Astrocyte (in vitro differentiated cells and primary cell): Measurements from ENCODE around the gene KRTAP5-1. TPM values are rescaled to one million over a fixed set of nuclear protein-coding genes. Genes with fewer than 3 reads are reported as not detected.

ENCODE experiments used
- DNase-seq: peaks from one replicate; pipeline ENCODE4 v3.0.0-alpha.2; 2010; ENCODE audit warnings: low read depth
- FAIRE-seq: peaks from 2 replicates; lab custom pipeline; 2011; peaks lifted over from hg19 to GRCh38; lab: Jason Lieb, UNC
- H2AFZ ChIP-seq: 2 replicates; pipeline ENCODE4 v1.6.0; 2012; ENCODE audit warnings: low read depth, low read length, inconsistent platforms
- H3K27ac ChIP-seq: 2 replicates; pipeline ENCODE4 v1.5.1; 2011; ENCODE audit warnings: low read depth, low read length, inconsistent platforms
- H3K27me3 ChIP-seq: 2 replicates; pipeline ENCODE4 v1.6.0; 2011; ENCODE audit warnings: low read length, inconsistent platforms; ENCODE audit not compliant: insufficient read depth
- H3K36me3 ChIP-seq: 2 replicates; pipeline ENCODE4 v1.5.1; 2011; ENCODE audit warnings: low read length, inconsistent platforms; ENCODE audit not compliant: insufficient read depth
- H3K4me1 ChIP-seq: 2 replicates; pipeline ENCODE4 v1.5.1; 2011; ENCODE audit warnings: low read length, inconsistent platforms; ENCODE audit not compliant: insufficient read depth
- H3K4me2 ChIP-seq: 2 replicates; pipeline ENCODE4 v1.6.0; 2012; ENCODE audit warnings: low read length, inconsistent platforms
- H3K4me3 ChIP-seq: 2 replicates; pipeline ENCODE4 v1.5.1; 2011; ENCODE audit warnings: low read depth, mild to moderate bottlenecking, low read length, inconsistent platforms; ENCODE audit not compliant: insufficient read depth
- H3K79me2 ChIP-seq: 2 replicates; pipeline ENCODE4 v1.6.0; 2012; ENCODE audit warnings: mild to moderate bottlenecking, low read length, inconsistent platforms; ENCODE audit not compliant: insufficient read depth
- H3K9ac ChIP-seq: 2 replicates; pipeline ENCODE4 v1.6.0; 2012; ENCODE audit warnings: mild to moderate bottlenecking, low read length, inconsistent platforms
- H3K9me3 ChIP-seq: 2 replicates; pipeline ENCODE4 v1.5.1; 2012; ENCODE audit warnings: low read depth, mild to moderate bottlenecking, low read length, inconsistent platforms; ENCODE audit not compliant: insufficient read depth
- H4K20me1 ChIP-seq: 2 replicates; pipeline ENCODE4 v1.6.0; 2012; ENCODE audit warnings: low read length, inconsistent platforms; ENCODE audit not compliant: insufficient read depth
- H3K27ac Mint-ChIP-seq: one replicate; pipeline ENCODE4 v1.8.0; 2021; ENCODE audit warnings: mild to moderate bottlenecking, mixed read lengths; ENCODE audit not compliant: unreplicated experiment
- H3K27me3 Mint-ChIP-seq: one replicate; pipeline ENCODE4 v1.8.0; 2021; ENCODE audit warnings: low read depth, mixed read lengths; ENCODE audit not compliant: unreplicated experiment
- H3K36me3 Mint-ChIP-seq: one replicate; pipeline ENCODE4 v1.8.0; 2021; ENCODE audit warnings: low read depth, mixed read lengths; ENCODE audit not compliant: unreplicated experiment
- H3K4me1 Mint-ChIP-seq: one replicate; pipeline ENCODE4 v1.8.0; 2021; ENCODE audit warnings: low read depth, mixed read lengths; ENCODE audit not compliant: unreplicated experiment
- H3K4me3 Mint-ChIP-seq: one replicate; pipeline ENCODE4 v1.8.0; 2021; ENCODE audit warnings: mild to moderate bottlenecking, moderate library complexity, mixed read lengths; ENCODE audit not compliant: unreplicated experiment
- H3K9me3 Mint-ChIP-seq: one replicate; pipeline ENCODE4 v1.8.0; 2021; ENCODE audit warnings: mild to moderate bottlenecking, mixed read lengths; ENCODE audit not compliant: unreplicated experiment
- EZH2 ChIP-seq: IDR thresholded peaks from 2 replicates; pipeline ENCODE4 v1.6.1; 2012; ENCODE audit warnings: mild to moderate bottlenecking, low read length, inconsistent platforms; ENCODE audit not compliant: insufficient read depth
- total RNA-seq: library from RNA; stranded (reverse); gene quantifications from 2 replicates; pipeline ENCODE4 v1.2.1, GENCODE V29; 2021
- TF ChIP-seq, protein P1 (sequence below): IDR thresholded peaks from 2 replicates; pipeline ENCODE4 v1.5.1; 2011; ENCODE audit warnings: low read depth, mild to moderate bottlenecking, inconsistent platforms, low read length, moderate library complexity; ENCODE audit not compliant: insufficient read depth

KRTAP5-1 gene
- total RNA-seq, 1 donor from 2014 or later = not detected

GRCh38 chr11:1625541-1625940, 40.5 kb upstream of the KRTAP5-1 start:
- H3K4me3 ChIP-seq = no peak overlapping the region
- Mint-ChIP-seq H3K27me3 (peaks cover 65% of the 10 kb centered on the region), H3K9me3 (no peaks in the 10 kb centered on the region), H3K4me1 (no peaks in the 10 kb centered on the region), H3K4me3 (no peak overlapping the region), H3K27ac (no peak overlapping the region), H3K36me3 (no peaks in the 10 kb centered on the region)
- H3K36me3 ChIP-seq = no peaks in the 10 kb centered on the region
- FAIRE-seq = no peak
- H3K4me1 ChIP-seq = no peaks in the 10 kb centered on the region
- H3K79me2 ChIP-seq = no peaks in the 10 kb centered on the region
- H3K9ac ChIP-seq = no peak overlapping the region
- peaks cover 35% of the 10 kb centered on the region for H3K27me3 ChIP-seq
- H3K27ac ChIP-seq = no peak overlapping the region
- no peak overlapping the region for H2AFZ ChIP-seq
- H4K20me1 ChIP-seq = no peaks in the 10 kb centered on the region
- H3K4me2 ChIP-seq = no peak overlapping the region
- DNase-seq = no peak
- TF ChIP-seq, protein P1, sequence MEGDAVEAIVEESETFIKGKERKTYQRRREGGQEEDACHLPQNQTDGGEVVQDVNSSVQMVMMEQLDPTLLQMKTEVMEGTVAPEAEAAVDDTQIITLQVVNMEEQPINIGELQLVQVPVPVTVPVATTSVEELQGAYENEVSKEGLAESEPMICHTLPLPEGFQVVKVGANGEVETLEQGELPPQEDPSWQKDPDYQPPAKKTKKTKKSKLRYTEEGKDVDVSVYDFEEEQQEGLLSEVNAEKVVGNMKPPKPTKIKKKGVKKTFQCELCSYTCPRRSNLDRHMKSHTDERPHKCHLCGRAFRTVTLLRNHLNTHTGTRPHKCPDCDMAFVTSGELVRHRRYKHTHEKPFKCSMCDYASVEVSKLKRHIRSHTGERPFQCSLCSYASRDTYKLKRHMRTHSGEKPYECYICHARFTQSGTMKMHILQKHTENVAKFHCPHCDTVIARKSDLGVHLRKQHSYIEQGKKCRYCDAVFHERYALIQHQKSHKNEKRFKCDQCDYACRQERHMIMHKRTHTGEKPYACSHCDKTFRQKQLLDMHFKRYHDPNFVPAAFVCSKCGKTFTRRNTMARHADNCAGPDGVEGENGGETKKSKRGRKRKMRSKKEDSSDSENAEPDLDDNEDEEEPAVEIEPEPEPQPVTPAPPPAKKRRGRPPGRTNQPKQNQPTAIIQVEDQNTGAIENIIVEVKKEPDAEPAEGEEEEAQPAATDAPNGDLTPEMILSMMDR = no peak
- no peak for TF ChIP-seq EZH2
- H3K9me3 ChIP-seq = no peaks in the 10 kb centered on the region

- H2AFZ ChIP-seq = no peak overlapping the region
- H3K36me3 Mint-ChIP-seq = no peaks in the 10 kb centered on the region
- H3K27me3 Mint-ChIP-seq = peaks cover 65% of the 10 kb centered on the region
- H3K4me2 ChIP-seq = no peak overlapping the region
- TF ChIP-seq, protein P1 = no peak
- TF ChIP-seq EZH2 = no peak
- H3K9me3 Mint-ChIP-seq = no peaks in the 10 kb centered on the region
- H3K9ac ChIP-seq = no peak overlapping the region
- H3K36me3 ChIP-seq = no peaks in the 10 kb centered on the region
- no peaks in the 10 kb centered on the region for H4K20me1 ChIP-seq
- no peak overlapping the region for H3K4me3 ChIP-seq
- H3K79me2 ChIP-seq = no peaks in the 10 kb centered on the region
- no peaks in the 10 kb centered on the region for H3K4me1 ChIP-seq
- no peak overlapping the region for H3K27ac Mint-ChIP-seq
- no peak overlapping the region for H3K4me3 Mint-ChIP-seq
- DNase-seq (no peak), FAIRE-seq (no peak)
- H3K9me3 ChIP-seq = no peaks in the 10 kb centered on the region
- H3K27me3 ChIP-seq = peaks cover 34% of the 10 kb centered on the region
- no peak overlapping the region for H3K27ac ChIP-seq
- H3K4me1 Mint-ChIP-seq = no peaks in the 10 kb centered on the region
Observed at GRCh38 chr11:1624621-1625020, 39.5 kb upstream of the KRTAP5-1 start.

GRCh38 chr11:1623716-1624115, 38.6 kb upstream of the KRTAP5-1 start:
- Mint-ChIP-seq H3K27me3 (peaks cover 64% of the 10 kb centered on the region), H3K36me3 (peaks cover 3% of the 10 kb centered on the region), H3K4me3 (no peak overlapping the region), H3K27ac (no peak overlapping the region), H3K4me1 (no peaks in the 10 kb centered on the region), H3K9me3 (no peaks in the 10 kb centered on the region)
- no peaks in the 10 kb centered on the region for H3K4me1 ChIP-seq
- H3K79me2 ChIP-seq = no peaks in the 10 kb centered on the region
- H3K4me3 ChIP-seq = no peak overlapping the region
- H3K9me3 ChIP-seq = no peaks in the 10 kb centered on the region
- no peak overlapping the region for H3K9ac ChIP-seq
- H3K4me2 ChIP-seq = no peak overlapping the region
- no peaks in the 10 kb centered on the region for H3K36me3 ChIP-seq
- no peak overlapping the region for H2AFZ ChIP-seq
- no peak overlapping the region for H3K27ac ChIP-seq
- DNase-seq = no peak
- H4K20me1 ChIP-seq = no peaks in the 10 kb centered on the region
- TF ChIP-seq, protein P1 = no peak
- TF ChIP-seq EZH2 = no peak
- FAIRE-seq = no peak
- H3K27me3 ChIP-seq = peaks cover 28% of the 10 kb centered on the region
